Gastroesophageal sphincter (tissue), 4 donors: ENCODE measurements around the gene SPINK14. TPM values are rescaled to one million over a fixed set of nuclear protein-coding genes. Genes with fewer than 3 reads are reported as not detected.

ENCODE experiments used
- ATAC-seq: fragments of 150-250 bp; one replicate; pipeline ENCODE4 v1.9.1; 2016; ENCODE audit warnings: mild to moderate bottlenecking, moderate library complexity
- H3K27ac ChIP-seq, 4 donors: fragments of 200-600 bp; sonication (generic) in 3 of 4; 1 replicate in 3 of 4; 2 replicates in 1 of 4; pipeline ENCODE4 v1.5.1; 2016 to 2019
- H3K27me3 ChIP-seq: fragments of 200-600 bp; sonication (generic); one replicate; pipeline ENCODE4 v1.5.1; 2019
- H3K36me3 ChIP-seq, 2 donors: fragments of 200-600 bp; sonication (generic); one replicate each; pipeline ENCODE4 v1.5.1; 2019; ENCODE audit warnings: control low read depth in 1 of 2
- H3K4me1 ChIP-seq, 3 donors: fragments of 200-600 bp; sonication (generic); 1 replicate in 2 of 3; 2 replicates in 1 of 3; pipeline ENCODE4 v1.5.1; 2016 to 2019; ENCODE audit warnings: control low read depth in 2 of 3
- H3K4me3 ChIP-seq, 2 donors: fragments of 200-600 bp; sonication (generic); one replicate each; pipeline ENCODE4 v1.5.1; 2019; ENCODE audit warnings: mild to moderate bottlenecking in 1 of 2, moderate library complexity in 1 of 2
- H3K9me3 ChIP-seq, 3 donors: fragments of 200-600 bp; sonication (generic); one replicate each; pipeline ENCODE4 v1.5.1; 2017 to 2019; ENCODE audit warnings: control low read depth in 2 of 3
- CTCF ChIP-seq, 4 experiments: fragments of 200-600 bp in 2 of 4; fragments of 450-650 bp in 2 of 4; sonication (generic) in 1 of 4; IDR thresholded peaks; one replicate each; pipeline ENCODE4 v1.5.1; 2017 to 2019; ENCODE audit warnings: antibody characterized with exemption in 4 of 4, mild to moderate bottlenecking in 2 of 4, moderate library complexity in 2 of 4
- EP300 ChIP-seq: sonication (generic); formaldehyde crosslinking; IDR thresholded peaks from one replicate; pipeline ENCODE4 v1.6.1; 2017; ENCODE audit warnings: antibody characterized with exemption, mild to moderate bottlenecking
- POLR2A ChIP-seq, 2 donors: fragments of 450-650 bp; IDR thresholded peaks; one replicate each; pipeline ENCODE4 v1.6.1; 2017; ENCODE audit warnings: antibody characterized with exemption in 2 of 2, mild to moderate bottlenecking in 2 of 2, moderate library complexity in 1 of 2
- POLR2AphosphoS5 ChIP-seq: sonication (generic); formaldehyde crosslinking; IDR thresholded peaks from one replicate; pipeline ENCODE4 v1.6.1; 2017; ENCODE audit warnings: antibody characterized with exemption
- WGBS, 2 donors: methylation state at CpG; one replicate each; pipeline ENCODE4 v1.1.5; 2018; ENCODE audit warnings: low coverage in 1 of 2; 5-methylcytosine and 5-hydroxymethylcytosine counted together
- total RNA-seq, 4 donors: library from RNA; depleted of rRNA; stranded (reverse); fragments of >200 nt; gene quantifications; one replicate each; pipeline ENCODE4 v1.1.0, GENCODE V29; 2016

SPINK14 gene
- total RNA-seq, 4 donors from 2014 or later, result not detected

GRCh38 chr5:148141645-148142044 is 26.7 kb upstream of the SPINK14 start:
- 80 to 84% methylated on average over 2 of the region's 2 CpGs for WGBS, 2 donors
- Histone ChIP-seq H3K9me3 (no peaks in the 10 kb centered on the region), H3K27ac (no peak overlapping the region), H3K36me3 (no peaks in the 10 kb centered on the region), H3K27me3 (no peaks in the 10 kb centered on the region), H3K4me3 (no peak overlapping the region), H3K4me1 (no peaks in the 10 kb centered on the region)
- ATAC-seq, result no peak
- TF ChIP-seq POLR2A (IDR thresholded peaks at IDR 0.05) (no peak), POLR2AphosphoS5 (no peak), CTCF (IDR thresholded peaks at IDR 0.05) (no peak), EP300 (no peak)

GRCh38 chr5:148145916-148146315 is 22.4 kb upstream of the SPINK14 start:
- Histone ChIP-seq H3K27me3 (no peaks in the 10 kb centered on the region), H3K9me3 (no peaks in the 10 kb centered on the region), H3K27ac (no peak overlapping the region), H3K4me1 (no peaks in the 10 kb centered on the region), H3K4me3 (no peak overlapping the region), H3K36me3 (no peaks in the 10 kb centered on the region)
- ATAC-seq, result no peak
- TF ChIP-seq POLR2AphosphoS5, result no peak
- TF ChIP-seq EP300, result no peak
- no peak for TF ChIP-seq POLR2A (IDR thresholded peaks at IDR 0.05)
- TF ChIP-seq CTCF (IDR thresholded peaks at IDR 0.05), result no peak

- Histone ChIP-seq H3K9me3 (no peaks in the 10 kb centered on the region), H3K4me3 (no peak overlapping the region), H3K4me1 (no peaks in the 10 kb centered on the region), H3K27ac (no peak overlapping the region), H3K27me3 (no peaks in the 10 kb centered on the region), H3K36me3 (no peaks in the 10 kb centered on the region)
- WGBS, 2 donors, result 91 to 100% methylated on average over 1 of the region's 1 CpG
- no peak for ATAC-seq
- TF ChIP-seq CTCF (IDR thresholded peaks at IDR 0.05) (no peak), POLR2A (IDR thresholded peaks at IDR 0.05) (no peak), POLR2AphosphoS5 (no peak), EP300 (no peak)
These were observed 21.9 kb upstream of the SPINK14 start for GRCh38 chr5:148146487-148146886.

GRCh38 chr5:148147415-148147814 is 20.9 kb upstream of the SPINK14 start:
- Histone ChIP-seq H3K27ac (no peak overlapping the region), H3K4me3 (no peak overlapping the region), H3K9me3 (no peaks in the 10 kb centered on the region), H3K27me3 (no peaks in the 10 kb centered on the region), H3K4me1 (no peaks in the 10 kb centered on the region), H3K36me3 (no peaks in the 10 kb centered on the region)
- ATAC-seq, result no peak
- TF ChIP-seq CTCF (IDR thresholded peaks at IDR 0.05), result no peak
- no peak for TF ChIP-seq POLR2A (IDR thresholded peaks at IDR 0.05)
- no peak for TF ChIP-seq POLR2AphosphoS5
- TF ChIP-seq EP300, result no peak
- 58 to 72% methylated on average over 2 to 4 of the region's 4 CpGs for WGBS, 2 donors

GRCh38 chr5:148151872-148152271 is 16.5 kb upstream of the SPINK14 start:
- Histone ChIP-seq H3K4me3 (no peak overlapping the region), H3K9me3 (no peaks in the 10 kb centered on the region), H3K27me3 (no peaks in the 10 kb centered on the region), H3K27ac (no peak overlapping the region), H3K4me1 (no peaks in the 10 kb centered on the region), H3K36me3 (no peaks in the 10 kb centered on the region)
- ATAC-seq, result no peak
- WGBS, 2 donors, result 69 to 77% methylated on average over 2 of the region's 2 CpGs
- TF ChIP-seq CTCF (IDR thresholded peaks at IDR 0.05), result no peak
- TF ChIP-seq EP300, result no peak
- no peak for TF ChIP-seq POLR2A (IDR thresholded peaks at IDR 0.05)
- no peak for TF ChIP-seq POLR2AphosphoS5
